Middle frontal gyrus (tissue), 1 donor: ENCODE results near the gene PBX1.
"Not testable (repeated sequence)": the region's sequence is repeated elsewhere in the genome, so short reads cannot be mapped to it uniquely, and the experiment has no call there.

Experiments used
- DNase-seq: peaks from one replicate; pipeline ENCODE4 v3.0.0-alpha.2; 2015; ENCODE audit warnings: low spot score; ENCODE audit errors: extremely low spot score

Gene PBX1

DNA sequence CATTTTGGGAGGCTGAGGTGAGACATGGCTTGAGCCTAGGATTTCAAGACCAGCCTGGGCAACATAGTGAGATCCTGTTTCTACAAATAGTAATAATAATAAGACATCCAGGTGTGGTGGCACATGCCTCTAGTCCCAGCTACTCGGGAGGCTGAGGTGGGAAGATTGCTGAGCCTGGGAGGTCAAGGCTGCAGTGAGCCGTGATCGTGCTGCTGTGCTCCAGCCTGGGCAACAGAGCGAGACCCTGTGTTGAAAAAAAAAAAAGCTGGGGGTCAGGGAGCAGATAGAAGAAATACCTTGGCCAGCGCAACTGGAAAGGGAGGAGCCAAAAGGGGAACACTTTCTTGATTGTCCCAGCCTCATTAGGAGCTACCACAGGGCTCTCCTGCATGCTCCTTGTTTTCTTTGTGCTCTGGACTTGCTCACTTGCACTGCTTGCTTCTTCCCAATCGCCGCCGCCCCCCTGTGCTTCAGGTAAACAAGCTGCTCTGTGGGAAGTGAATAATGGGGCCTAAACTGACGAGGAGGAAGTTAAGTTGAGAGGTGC is 31.1 kb downstream of the PBX1 start:
- no peak for DNase-seq

DNA sequence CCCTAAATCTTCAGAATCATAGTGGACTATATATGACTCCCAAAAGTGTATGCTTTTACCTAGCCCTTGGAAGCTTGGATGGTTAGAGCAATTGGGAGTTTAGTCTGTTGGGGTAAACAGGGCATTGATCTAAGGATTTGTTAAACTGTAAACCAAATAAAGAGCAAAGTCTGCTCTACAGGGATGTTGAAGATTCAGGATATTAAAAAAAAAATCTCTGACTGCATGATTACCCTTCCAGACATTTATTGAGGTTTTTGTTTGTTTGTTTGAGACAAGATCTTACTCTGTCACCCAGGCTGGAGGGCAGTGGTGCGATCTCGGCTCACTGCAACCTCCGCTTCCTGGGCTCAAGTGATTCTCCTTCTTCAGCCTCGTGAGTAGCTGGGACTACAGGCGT is 31.6 kb downstream of the PBX1 start:
- DNase-seq = no peak

DNA sequence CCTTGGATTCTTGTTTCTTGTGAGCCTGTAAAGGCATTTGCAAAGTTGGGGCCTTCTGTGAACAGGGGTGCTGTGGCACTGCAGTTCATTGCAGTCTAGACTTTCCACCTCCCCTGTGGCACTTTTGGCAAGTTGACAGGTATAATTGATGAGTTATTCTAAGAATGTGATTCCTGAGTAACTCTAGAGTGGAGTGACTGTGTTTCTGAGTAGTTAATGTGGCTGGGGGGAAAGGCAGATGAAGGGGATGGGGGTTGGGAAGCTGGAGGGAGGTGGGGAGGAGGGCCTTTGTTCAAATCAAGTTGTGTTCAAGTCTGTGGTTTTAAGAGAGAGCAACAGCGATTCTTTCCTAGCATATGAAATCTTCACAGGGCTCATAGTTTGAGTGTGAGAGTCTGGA is 32.9 kb downstream of the PBX1 start:
- no peak for DNase-seq

DNA sequence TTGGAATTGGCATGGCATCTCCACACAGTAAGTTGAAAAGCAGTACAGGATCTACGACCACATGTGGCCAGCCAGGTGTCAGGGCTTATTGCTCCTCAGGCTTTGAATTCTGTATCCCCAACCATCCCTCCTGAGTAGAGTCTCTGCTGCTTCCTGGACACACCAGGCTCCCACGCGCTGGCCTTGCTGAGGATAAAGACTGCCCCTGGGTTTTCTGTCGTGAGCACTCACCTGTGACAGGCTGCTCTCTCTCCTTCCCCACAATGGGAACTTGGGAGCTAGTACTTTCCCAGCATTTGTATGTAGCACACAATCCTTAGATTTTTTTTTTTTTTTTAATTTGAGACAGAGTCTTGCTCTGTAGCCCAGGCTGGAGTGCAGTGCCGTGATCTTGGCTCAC is 33.6 kb downstream of the PBX1 start:
- DNase-seq = no peak

DNA sequence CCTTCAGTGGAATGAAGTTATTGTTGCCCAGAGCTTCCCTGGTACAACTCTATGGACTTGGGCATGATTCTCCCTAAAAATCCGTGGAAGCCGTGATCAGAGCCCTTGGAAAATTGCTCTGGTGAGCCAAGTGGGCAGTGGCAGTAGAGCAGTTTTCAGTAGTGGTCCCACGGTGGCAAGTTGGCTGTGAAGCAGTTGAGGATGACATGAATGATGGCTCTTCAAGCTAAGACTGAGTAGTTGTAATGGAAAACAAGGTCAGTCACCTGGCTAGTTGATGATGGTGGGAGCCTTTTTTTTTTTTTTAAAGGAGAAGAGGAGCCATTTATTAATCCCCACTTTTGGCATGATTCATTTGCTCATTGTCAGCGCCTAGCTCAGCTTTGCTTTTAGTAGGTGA is 36.2 kb downstream of the PBX1 start:
- DNase-seq = no peak

DNA sequence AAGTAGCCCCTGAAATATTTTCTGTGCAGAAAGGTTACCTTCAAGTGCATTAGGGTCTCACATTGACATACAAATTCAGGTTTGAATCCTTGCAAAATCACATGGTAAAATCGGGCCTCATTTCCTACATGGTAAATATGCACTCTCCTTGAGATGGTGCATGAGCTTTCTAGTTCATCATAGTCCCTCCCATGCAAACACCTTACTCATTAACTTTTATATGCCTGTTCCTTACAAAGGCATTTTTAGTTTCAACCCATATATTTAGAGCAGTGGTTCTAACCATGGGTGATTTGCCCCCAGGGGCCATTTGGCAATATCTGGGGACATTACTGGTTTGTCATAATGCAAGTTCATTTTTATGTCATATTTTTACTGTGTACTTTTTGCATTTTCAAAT is 37.2 kb downstream of the PBX1 start:
- no peak for DNase-seq

DNA sequence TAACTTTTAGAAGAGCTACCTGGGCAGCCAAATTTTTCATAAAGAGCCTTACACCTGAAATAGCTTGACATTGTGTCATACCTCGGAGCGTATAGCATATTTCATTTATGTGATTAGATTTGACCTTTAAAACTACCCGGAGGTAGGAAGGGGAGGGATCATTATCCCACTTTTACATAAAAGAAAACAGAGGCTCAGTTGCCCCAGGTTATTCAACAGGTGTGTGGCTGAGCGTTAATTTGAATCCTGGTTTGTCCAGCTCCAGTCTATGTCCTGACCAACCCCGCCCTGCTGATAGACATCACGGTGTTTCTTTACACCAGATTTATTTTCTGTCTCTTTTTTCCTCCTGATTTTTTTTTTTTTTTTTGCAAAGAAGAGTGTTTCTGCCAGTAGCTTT is 39.7 kb downstream of the PBX1 start:
- no peak for DNase-seq

DNA sequence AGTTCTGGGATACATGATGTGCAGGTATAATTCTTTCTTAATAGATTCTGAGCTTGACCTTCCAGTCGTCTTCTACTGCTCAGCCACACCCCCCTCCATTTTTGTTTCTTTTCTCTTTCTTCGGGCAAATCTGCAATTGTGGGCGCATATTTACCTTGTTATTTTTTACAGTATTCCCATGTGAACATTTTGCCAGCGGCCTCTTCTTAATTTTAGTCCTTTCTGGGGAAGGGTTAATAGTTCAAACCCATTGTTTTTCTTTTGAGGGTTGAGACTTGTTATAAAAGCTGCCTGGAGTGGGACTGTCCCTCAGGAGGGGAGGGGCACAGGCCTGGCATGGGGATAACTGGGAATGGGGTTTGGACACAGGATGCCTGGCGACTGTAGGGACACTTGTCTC is 40.3 kb downstream of the PBX1 start:
- no peak for DNase-seq

DNA sequence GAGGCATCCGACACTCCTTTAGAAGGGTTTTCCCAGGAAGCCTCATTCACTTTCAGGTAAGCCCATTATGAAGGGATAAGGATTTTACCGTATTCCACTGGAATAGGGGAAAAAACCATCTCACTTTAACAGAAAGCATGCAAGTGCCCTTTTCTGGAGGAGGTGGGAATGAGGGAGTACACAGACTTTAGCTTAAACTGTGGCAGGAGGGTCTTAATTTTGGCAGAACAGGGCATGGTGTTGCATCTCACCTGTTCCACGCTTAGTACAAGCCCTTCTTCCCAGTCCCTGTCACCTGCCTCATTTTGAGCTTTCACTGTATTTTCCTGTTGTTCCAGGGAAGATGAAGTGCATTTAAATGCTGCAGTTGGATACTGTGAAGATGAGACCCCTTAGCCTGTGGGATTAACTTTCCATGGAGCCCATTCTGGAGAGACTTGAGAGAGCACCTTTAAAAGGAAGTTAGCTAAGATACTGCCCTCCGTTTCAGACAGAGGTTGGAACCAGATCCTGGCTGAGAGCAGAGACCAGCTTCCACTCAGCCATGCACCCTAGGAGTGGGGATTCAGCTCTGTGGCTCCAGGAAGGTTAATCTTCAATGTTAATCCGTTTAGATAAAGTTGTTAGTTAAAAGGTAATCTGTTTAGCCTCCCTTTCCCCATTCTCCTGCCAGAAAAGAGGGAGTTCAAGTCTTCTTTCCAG is 42.6 kb downstream of the PBX1 start:
- no peak for DNase-seq

DNA sequence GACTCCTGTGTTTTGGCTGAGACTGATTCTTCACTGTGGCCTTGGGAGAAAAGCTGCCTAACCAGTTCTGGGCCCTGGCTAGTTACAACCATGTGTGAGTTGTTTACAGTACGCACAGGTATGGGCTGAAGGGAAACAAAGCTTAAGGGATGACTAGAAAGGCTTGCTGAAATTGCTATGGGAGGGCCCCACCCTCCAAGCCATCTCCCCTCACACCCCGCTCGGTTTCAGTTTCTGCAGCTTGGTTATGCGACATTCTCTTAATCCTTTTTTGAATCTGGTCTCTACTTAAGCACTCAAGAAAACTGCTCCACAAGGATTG is 43.1 kb downstream of the PBX1 start:
- no peak for DNase-seq

DNA sequence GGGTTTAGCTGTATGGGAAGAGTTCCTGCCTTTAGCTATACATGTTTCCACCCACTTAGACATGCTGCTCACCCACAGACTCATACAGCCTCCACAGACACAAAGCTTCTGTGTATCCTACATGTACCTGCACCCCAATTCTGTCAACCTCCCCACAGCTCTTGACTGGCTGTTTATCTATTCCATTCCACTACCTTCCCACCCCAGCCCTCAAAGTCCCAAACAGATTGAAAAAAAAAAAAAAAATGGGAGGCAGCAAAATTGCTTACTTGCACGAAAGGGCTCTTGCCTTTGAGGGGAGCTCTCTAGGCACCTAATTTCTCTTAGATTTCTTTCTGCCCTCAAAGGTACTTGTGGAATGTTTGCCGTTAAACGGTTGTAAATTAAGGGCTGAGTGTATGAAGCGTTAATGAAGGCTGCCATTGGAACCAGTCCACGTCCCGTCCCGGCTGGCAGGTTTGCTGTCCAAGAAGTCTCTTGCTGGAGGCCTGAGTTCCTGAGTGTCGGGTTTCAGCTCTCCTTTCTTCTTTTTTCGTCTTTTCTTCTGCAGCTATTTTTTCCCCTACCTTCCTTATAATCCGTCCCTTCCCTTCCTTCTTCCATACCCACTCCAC is 43.6 kb downstream of the PBX1 start:
- no peak for DNase-seq

DNA sequence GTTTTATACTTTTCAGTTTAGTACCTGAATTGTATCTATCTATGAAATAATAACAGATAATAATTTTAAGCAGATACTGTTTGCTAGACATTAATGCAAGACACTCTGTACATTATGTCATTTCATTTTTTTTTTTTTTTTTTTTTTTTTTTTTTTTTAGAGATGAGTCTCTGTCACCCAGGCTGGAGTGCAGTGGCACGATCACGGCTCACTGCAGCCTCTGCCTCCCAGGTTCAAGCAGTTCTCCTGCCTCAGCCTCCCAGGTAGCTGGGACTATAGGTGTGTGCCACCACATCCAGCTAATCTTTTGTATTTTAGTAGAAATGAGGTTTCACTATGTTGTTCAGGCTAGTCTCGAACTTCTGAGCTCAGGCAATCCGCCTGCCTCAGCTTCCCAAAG is 44.8 kb downstream of the PBX1 start:
- not testable (repeated sequence) for DNase-seq

DNA sequence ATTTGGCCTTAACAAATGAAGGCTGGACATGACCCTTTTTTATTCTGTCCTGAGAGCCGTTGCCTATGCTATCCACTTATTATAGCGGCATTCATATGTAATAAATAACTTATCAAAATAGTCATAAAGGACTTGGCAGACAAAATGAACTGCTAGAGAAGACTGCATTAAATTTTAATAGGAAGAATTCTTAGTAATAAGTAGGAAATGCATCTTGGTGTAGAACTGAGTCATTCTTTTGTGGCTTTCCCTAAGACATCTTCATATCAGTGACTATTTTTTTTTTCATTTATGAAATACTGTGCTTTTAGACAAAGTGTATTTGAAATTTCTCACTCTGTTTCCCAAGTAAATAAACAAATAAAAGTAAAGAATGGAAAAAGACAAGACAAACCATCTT is 45.6 kb downstream of the PBX1 start:
- no peak for DNase-seq

DNA sequence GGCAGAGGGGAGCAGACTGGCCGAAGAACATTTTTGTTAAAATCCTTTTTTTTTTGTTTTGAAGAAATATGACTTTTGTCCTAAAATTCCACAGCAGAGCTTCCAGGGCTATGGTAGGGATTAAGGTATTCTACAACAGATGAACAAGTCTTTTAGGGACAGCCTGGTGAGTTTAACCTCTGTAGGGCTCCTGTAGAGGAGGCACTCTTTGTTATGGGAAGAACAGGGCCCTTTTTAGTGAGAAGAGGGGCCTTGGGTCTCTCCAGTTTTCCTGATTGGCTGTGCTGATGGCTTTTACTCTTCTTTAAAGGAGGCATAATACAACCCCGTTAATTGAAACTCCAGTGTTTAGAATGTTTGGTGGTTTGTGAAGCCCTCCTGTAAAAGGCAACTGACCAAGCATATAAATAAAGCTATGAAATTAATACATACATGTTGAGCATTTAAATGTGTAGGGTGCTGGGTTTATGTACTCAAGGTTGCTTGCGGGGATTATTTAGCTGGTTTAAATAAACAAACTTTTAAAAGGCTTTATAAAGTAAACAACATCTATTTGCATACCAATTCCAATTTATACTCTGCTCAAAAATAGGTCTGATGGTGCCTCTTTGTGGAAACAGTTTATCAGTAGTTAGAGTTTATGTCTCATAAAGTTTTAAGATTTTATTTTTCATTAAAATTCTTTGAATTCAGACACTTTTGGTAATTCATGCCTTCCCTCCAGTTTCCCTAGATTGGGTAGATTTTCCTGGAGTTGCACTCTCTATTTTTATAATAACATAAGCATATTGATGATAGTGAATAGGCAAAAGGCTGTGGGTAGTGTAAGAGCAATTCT is 46.5 kb downstream of the PBX1 start:
- no peak for DNase-seq

DNA sequence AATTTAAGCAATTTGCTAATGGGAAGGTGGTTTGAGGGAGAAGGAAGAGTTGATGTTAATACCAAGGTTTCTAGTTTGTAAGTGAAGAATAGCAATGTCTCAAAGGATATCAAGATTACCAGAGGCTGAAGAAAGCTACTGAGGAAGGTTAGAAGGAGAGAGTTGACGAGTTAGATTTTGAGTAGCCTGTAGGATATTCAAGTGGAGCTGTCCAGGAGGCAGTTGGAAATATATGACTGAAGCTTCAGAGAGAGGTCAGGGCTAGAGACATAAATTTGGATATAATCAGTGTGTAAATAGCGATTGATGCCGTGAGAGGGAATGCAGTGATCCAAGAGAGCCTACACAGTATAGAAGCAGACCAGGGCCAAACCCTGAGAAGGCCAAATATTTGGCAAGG is 48.4 kb downstream of the PBX1 start:
- no peak for DNase-seq

DNA sequence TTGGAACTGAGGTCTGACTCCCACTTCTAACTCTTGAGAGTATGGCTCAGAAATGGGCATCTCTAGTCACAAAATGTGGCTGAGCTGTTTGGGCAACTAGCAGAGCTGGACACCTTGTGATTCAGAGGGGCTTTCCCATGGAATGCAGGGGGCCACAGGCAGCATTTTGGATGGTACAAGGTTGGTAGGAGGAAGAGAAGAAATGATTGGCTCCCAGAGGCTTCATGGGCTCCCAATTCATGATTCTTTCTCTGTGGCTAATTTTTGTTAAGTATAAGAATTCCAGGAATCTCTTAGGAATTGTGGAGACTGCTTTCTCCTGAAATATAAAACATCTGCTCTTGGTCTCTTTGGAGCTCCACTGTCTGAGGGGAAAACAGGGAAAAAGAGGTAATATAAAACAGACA is 49.7 kb downstream of the PBX1 start:
- DNase-seq = no peak

DNA sequence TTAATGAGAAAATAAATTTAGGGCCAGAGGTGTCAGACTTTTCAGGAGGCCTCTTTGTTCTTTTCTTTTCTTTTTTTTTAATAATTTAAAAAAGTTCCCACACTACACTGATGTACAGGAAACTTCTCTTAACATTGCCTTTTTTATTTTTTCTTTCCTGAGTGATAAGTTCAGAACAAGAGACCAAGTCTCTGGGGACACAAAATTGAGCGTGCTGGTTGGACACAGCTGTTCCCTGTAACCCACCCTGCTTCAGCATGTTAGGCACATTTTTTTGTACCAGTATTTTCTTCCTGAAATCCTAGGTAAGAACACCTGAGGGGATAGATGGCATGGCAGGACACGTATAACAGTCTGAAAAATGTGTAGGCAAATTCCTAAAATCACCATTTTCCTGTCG is 50.1 kb downstream of the PBX1 start:
- no peak for DNase-seq

DNA sequence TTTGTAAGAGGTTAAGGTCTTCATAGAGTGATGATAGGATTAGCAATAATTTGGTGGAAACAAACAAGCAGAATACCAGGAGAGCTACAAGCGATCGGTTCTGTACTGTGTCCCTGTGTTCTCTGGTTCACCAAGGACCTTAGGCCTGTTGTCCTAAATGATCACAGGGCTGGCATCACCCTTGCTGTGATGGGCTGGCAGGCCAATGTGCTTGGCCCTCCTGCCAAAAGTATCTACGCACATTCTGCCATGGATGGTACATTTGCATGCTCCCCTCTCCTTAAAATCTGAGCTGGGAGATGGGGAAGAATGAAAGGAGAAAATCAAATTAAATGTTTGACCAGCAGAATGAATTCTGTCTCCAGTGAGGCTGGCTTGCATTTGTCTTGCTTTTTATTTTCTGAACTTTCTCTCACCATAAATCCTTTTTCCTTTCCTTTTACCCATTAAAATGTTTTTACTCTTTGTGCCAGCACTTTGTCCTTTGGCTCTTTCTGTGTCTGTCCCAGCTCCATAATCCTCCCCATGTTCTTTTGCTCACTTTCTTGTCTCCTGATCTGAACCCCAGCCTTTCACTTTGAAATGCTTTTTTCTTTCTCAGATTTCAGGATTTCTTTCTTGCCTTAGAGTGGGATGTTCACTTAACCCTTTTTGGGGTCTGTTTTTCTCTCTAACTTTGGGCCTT is 51.7 kb downstream of the PBX1 start:
- no peak for DNase-seq

DNA sequence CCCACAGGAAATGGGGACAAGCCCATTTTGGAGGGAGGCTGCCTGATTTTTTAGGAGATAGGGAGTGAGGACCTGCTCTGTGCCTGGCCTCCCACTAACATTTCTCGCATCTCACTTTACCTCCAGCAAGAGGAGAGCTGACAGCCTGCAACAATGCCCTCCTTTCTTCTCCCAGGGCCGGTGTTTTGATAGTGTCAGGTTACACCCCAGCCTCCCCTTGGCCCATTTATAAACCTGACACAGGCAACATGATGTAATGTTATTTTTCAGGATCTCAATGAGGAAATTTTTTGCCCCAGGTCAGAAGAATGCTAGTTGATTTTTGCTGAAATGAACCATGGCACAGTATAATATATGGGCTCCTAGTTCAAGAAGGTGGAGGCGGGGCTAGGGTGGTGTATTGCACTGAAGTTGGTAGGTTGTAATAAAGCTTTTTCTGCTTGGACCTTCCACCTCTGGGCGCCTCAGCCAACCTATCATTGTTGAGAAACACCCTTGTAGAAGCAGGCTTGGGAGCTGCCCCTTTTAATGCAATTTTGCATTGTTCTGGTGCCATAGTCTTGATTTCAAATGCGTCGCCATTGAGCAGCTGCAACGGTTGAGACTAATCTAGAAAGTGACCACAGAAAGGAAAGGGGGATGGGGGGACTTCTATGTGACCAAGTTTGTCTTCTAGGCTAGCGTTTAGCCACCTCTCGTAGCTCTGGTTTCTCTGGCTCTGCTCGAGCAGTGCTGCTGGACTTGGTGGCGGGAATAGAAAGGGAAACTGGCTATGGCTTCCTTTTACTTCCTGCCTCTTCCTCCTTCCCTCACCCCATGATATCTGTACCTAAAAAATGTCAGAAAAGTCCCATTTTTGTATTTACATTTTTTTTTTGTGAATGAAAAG is 53.0 kb downstream of the PBX1 start:
- no peak for DNase-seq

DNA sequence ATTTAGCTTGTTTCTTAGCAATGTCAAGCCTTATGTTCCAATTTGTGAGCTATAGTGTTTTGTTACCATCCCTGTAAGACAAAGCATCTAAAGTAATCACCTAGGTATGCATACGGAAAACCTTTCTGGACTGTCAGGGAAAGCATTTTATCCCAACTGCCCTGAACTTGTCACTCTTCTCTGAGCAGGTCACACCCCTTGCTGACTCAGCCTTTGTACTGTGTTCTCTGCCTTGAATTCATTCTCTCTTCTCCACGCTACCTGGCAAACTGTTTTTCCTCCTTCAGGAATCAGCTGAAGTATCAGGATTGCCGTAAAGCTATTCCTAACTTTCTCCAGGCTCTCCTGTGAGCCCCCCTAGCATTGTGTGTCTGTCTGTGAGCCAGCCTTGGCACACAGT is 54.2 kb downstream of the PBX1 start:
- no peak for DNase-seq

DNA sequence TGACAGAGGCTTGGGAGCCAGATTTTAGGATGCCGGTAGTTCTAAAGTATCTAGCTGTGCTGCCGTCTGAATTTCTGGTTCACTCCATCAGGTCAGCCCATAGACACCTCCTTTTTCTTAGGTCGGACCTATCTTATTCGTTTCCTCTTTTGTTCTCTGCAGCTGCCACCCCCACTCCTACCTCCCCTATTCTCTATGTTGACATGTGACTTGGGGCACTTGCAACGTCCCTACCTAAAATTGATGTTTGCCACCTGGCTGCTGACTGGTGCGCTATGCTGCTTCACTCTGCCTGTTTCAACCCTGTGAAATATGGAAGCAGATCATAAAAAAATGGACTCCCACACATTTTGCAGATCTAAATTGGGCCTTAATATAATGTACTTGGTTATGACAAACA is 55.3 kb downstream of the PBX1 start:
- DNase-seq = no peak
